Retinal pigment epithelial cell (primary cell): Measurements from ENCODE around the gene ST7.

ENCODE experiments used
- DNase-seq: peaks from one replicate; pipeline ENCODE4 v3.0.0-alpha.2; 2010; ENCODE audit warnings: low read depth
- H3K4me3 ChIP-seq: 2 replicates; pipeline ENCODE4 v1.5.1; 2011; ENCODE audit warnings: mild to moderate bottlenecking, low read length, control low read depth, moderate library complexity
- TF ChIP-seq, protein P1 (sequence below): conservative IDR thresholded peaks from 2 replicates; pipeline ENCODE4 v1.5.1; 2011; ENCODE audit warnings: low read depth, low read length, control low read depth, inconsistent platforms

Gene ST7

GRCh38 chr7:117184367-117184766 lies 231.1 kb downstream of the ST7 start:
- no peak for DNase-seq
- TF ChIP-seq, protein P1, sequence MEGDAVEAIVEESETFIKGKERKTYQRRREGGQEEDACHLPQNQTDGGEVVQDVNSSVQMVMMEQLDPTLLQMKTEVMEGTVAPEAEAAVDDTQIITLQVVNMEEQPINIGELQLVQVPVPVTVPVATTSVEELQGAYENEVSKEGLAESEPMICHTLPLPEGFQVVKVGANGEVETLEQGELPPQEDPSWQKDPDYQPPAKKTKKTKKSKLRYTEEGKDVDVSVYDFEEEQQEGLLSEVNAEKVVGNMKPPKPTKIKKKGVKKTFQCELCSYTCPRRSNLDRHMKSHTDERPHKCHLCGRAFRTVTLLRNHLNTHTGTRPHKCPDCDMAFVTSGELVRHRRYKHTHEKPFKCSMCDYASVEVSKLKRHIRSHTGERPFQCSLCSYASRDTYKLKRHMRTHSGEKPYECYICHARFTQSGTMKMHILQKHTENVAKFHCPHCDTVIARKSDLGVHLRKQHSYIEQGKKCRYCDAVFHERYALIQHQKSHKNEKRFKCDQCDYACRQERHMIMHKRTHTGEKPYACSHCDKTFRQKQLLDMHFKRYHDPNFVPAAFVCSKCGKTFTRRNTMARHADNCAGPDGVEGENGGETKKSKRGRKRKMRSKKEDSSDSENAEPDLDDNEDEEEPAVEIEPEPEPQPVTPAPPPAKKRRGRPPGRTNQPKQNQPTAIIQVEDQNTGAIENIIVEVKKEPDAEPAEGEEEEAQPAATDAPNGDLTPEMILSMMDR = no peak
- H3K4me3 ChIP-seq = no peak overlapping the region

- TF ChIP-seq, protein P1 = no peak
- H3K4me3 ChIP-seq = no peak overlapping the region
- no peak for DNase-seq
Observed at GRCh38 chr7:117185124-117185523, 231.8 kb downstream of the ST7 start.

- DNase-seq = no peak
- no peak overlapping the region for H3K4me3 ChIP-seq
- TF ChIP-seq, protein P1 = no peak
Observed at GRCh38 chr7:117186218-117187010, 233.1 kb downstream of the ST7 start.

GRCh38 chr7:117188376-117188775 lies 235.1 kb downstream of the ST7 start:
- no peak overlapping the region for H3K4me3 ChIP-seq
- no peak for DNase-seq
- TF ChIP-seq, protein P1 = no peak

GRCh38 chr7:117188949-117189592 lies 235.8 kb downstream of the ST7 start:
- TF ChIP-seq, protein P1 = no peak
- DNase-seq = no peak

DNA sequence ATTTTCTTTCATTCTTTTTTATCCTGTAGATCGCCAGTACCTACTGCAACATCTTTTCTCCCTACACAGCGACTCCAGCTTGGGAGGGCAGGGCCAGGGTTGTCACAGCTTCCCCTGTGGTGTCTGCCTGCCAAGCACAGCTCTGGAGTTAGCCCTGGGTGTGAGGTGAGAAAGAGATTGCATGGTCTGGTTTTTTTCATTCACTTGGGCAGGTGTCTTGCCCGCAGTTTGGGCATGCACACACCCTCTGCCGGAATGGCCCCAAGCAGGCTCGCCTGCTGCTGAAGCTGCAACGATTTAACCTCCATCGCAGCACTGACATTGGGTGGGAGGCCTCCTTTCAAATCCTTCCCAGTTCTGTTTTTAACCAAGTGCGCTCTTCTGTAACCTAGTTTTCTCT lies 236.8 kb downstream of the ST7 start:
- DNase-seq = no peak
- no peak overlapping the region for H3K4me3 ChIP-seq
- TF ChIP-seq, protein P1 = no peak

More at GRCh38 chr7:117188949-117189592, 235.8 kb downstream of the ST7 start:
- H3K4me3 ChIP-seq = no peak overlapping the region
